ENCODE measurements around the gene GRHPR. TPM values are rescaled to one million over a fixed set of nuclear protein-coding genes. Genes with fewer than 3 reads are reported as not detected.

Gene GRHPR
- polyA plus RNA-seq, 1 of the 3 experiments (the other 2 are of a cell fraction) = 206 TPM

- no peak overlapping the region for H3K4me2 ChIP-seq
- no peaks in the 10 kb centered on the region for H3K79me2 ChIP-seq (ENCODE audit: insufficient read depth)
- no peaks in the 10 kb centered on the region for H3K36me3 ChIP-seq (replicated peaks in 1 of 2; ENCODE audit: control insufficient read depth in 1 of 2, insufficient read depth in 2 of 2, low read length in 1 of 2)
- H3K4me3 ChIP-seq (ENCODE audit: low read depth in 2 of 2, low read length in 1 of 2) = no peak overlapping the region
- H3K9me2 ChIP-seq = no peaks in the 10 kb centered on the region
- no peak for DNase-seq
- no peak overlapping the region for H3K27ac ChIP-seq (ENCODE audit: low read depth in 2 of 2, low read length in 1 of 2)
- peaks cover 5% of the 10 kb centered on the region; the same call in 1 of the 2 replicates for H3K9me3 ChIP-seq
- H3K27me3 ChIP-seq (ENCODE audit: insufficient read depth) = no peaks in the 10 kb centered on the region
- no peak overlapping the region for H3K9ac ChIP-seq
- 71% methylated on average over 9 of the region's 9 CpGs for WGBS (ENCODE audit: low lambda C conversion rate)
- no peak overlapping the region for H2AFZ ChIP-seq (ENCODE audit: low read depth)
- ChIA-PET CTCF (no interaction called here), POLR2A (no interaction called here)
- H4K20me1 ChIP-seq (ENCODE audit: insufficient read depth) = no peaks in the 10 kb centered on the region
- no peaks in the 10 kb centered on the region for H3F3A ChIP-seq (replicated peaks; ENCODE audit: insufficient read depth)
- TF ChIP-seq USF2 (IDR thresholded peaks at IDR 0.05; ENCODE audit: borderline replicate concordance, low read depth, low read length) (no peak), FOXM1 (IDR thresholded peaks at IDR 0.05; ENCODE audit: low read depth) (no peak), RAD21 (IDR thresholded peaks at IDR 0.05; ENCODE audit: low read length) (no peak), JUND (IDR thresholded peaks at IDR 0.05) (no peak), FOSL2 (IDR thresholded peaks at IDR 0.05; ENCODE audit: borderline replicate concordance, low read depth) (no peak), NFIC (IDR thresholded peaks at IDR 0.05; ENCODE audit: borderline replicate concordance) (no peak)
- no peaks in the 10 kb centered on the region for H3K4me1 ChIP-seq (ENCODE audit: control insufficient read depth in 1 of 2, insufficient read depth in 2 of 2, low read depth in 1 of 2, low read length in 1 of 2)
Observed at GRCh38 chr9:37404590-37404989, 17.9 kb upstream of the GRHPR start.

GRCh38 chr9:37405350-37405749 lies 17.1 kb upstream of the GRHPR start:
- no peaks in the 10 kb centered on the region for H4K20me1 ChIP-seq (ENCODE audit: insufficient read depth)
- no peaks in the 10 kb centered on the region for H3K27me3 ChIP-seq (ENCODE audit: insufficient read depth)
- ChIA-PET CTCF (interaction anchor here (0.6 kb wide), 1 partner anchor 540 kb away, joined by 3 read pairs; no protein-coding TSS in a partner anchor), POLR2A (no interaction called here)
- H3K36me3 ChIP-seq (replicated peaks in 1 of 2; ENCODE audit: control insufficient read depth in 1 of 2, insufficient read depth in 2 of 2, low read length in 1 of 2) = no peaks in the 10 kb centered on the region
- 83% methylated on average over 3 of the region's 3 CpGs for WGBS (ENCODE audit: low lambda C conversion rate)
- H3K4me2 ChIP-seq = no peak overlapping the region
- H3K27ac ChIP-seq (ENCODE audit: low read depth in 2 of 2, low read length in 1 of 2) = no peak overlapping the region
- H3K79me2 ChIP-seq (ENCODE audit: insufficient read depth) = no peaks in the 10 kb centered on the region
- no peak overlapping the region for H3K4me3 ChIP-seq (ENCODE audit: low read depth in 2 of 2, low read length in 1 of 2)
- no peak overlapping the region for H3K9ac ChIP-seq
- no peak for TF ChIP-seq FOSL2 (IDR thresholded peaks at IDR 0.05; ENCODE audit: borderline replicate concordance, low read depth)
- TF ChIP-seq MEF2A (IDR thresholded peaks at IDR 0.05; ENCODE audit: borderline replicate concordance, low read depth) = no peak
- TF ChIP-seq POLR2AphosphoS5 (IDR thresholded peaks at IDR 0.05; ENCODE audit: low read depth, low read length) = no peak
- no peak for TF ChIP-seq TCF12 (IDR thresholded peaks at IDR 0.05)
- no peak for TF ChIP-seq NFIC (IDR thresholded peaks at IDR 0.05; ENCODE audit: borderline replicate concordance)
- TF ChIP-seq EZH2phosphoT487 (IDR thresholded peaks at IDR 0.05; ENCODE audit: borderline replicate concordance, low read depth) = no peak
- no peak for TF ChIP-seq SIN3A (IDR thresholded peaks at IDR 0.05; ENCODE audit: borderline replicate concordance, low read depth, low read length)
- TF ChIP-seq NRF1 (IDR thresholded peaks at IDR 0.05; ENCODE audit: low read depth, low read length) = no peak
- TF ChIP-seq PBX3 (IDR thresholded peaks at IDR 0.05) = no peak
- no peak for TF ChIP-seq ZBTB33 (IDR thresholded peaks at IDR 0.05; ENCODE audit: borderline replicate concordance, low read depth)
- no peak for TF ChIP-seq MAX (IDR thresholded peaks at IDR 0.05; ENCODE audit: low read depth)
- H3K4me1 ChIP-seq (ENCODE audit: control insufficient read depth in 1 of 2, insufficient read depth in 2 of 2, low read depth in 1 of 2, low read length in 1 of 2) = no peaks in the 10 kb centered on the region
- no peaks in the 10 kb centered on the region for H3F3A ChIP-seq (replicated peaks; ENCODE audit: insufficient read depth)
- H3K9me3 ChIP-seq = peaks cover 5% of the 10 kb centered on the region; the same call in 1 of the 2 replicates
- no peaks in the 10 kb centered on the region for H3K9me2 ChIP-seq
- DNase-seq = no peak
- no peak overlapping the region for H2AFZ ChIP-seq (ENCODE audit: low read depth)

Measured in SK-N-SH (cell line).